ENCODE results near the gene C2CD2. TPM values are rescaled to one million over a fixed set of nuclear protein-coding genes. Genes with fewer than 3 reads are reported as not detected.
"Not testable (repeated sequence)": the region's sequence is repeated elsewhere in the genome, so short reads cannot be mapped to it uniquely, and the experiment has no call there.

C2CD2 gene
- total RNA-seq, 2 donors from 2014 or later, result 27.3 to 30.5 TPM

DNA sequence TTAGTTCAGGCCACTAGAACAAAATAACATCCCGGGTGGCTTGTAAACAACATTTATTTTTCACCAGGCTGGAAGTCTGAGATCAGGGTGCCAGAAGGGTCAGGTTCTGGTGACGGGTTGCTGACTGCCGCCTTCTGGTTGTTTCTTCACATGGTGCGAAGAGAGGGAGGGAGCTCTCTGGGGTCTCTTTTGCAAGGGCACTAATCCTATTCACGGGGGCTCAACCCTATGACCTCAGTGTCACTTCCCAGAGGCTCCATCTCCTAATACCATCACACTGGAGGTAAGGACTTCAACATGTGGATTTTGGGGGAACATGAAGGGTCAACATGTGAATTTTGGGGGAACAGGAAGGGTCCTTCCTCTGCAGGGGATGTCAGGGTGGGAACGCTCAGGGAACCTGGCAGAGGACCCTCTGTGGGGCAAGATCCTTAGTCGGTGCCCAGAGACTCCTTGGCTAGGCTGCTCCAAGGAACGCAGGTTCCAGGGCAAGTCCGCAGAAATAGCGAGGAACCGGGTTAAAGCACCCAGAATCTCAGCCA lies 8.7 kb upstream of the C2CD2 start:
- intact Hi-C loops (cut with DNase I), result no loop called here
- H3K36me3 ChIP-seq, result no peaks in the 10 kb centered on the region
- no peak for DNase-seq (ENCODE audit: low spot score)

DNA sequence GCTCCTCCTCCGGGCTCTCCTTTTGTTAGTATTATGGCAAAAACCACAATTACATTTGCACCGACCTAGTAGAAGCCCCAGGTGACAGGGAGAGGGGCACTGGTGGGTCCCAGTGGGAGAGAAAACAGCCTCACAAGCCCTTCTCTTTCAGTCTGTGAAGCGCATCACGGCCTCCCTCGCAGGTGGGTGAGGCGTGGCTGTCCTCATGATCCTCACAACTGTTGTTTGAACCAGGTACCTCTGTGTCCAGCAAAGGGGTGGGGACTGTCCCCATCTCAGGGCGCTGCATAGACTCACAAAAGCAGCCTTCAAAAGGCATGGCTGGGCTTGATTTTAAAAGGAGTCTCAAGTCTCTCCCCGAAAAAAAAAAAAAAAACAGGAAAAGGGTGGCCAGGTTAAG lies 7.9 kb upstream of the C2CD2 start:
- Histone ChIP-seq H3K27ac (no peak overlapping the region), H3K4me1 (replicated peaks) (peaks cover 27% of the 10 kb centered on the region), H3K9me3 (no peaks in the 10 kb centered on the region), H3K36me3 (no peaks in the 10 kb centered on the region), H3K4me3 (no peak overlapping the region), H3K27me3 (replicated peaks; ENCODE audit: insufficient read depth) (no peaks in the 10 kb centered on the region)
- TF ChIP-seq POLR2A (IDR thresholded peaks at IDR 0.05) (no peak), POLR2AphosphoS5 (IDR thresholded peaks at IDR 0.05) (no peak)
- TF ChIP-seq, protein P1, sequence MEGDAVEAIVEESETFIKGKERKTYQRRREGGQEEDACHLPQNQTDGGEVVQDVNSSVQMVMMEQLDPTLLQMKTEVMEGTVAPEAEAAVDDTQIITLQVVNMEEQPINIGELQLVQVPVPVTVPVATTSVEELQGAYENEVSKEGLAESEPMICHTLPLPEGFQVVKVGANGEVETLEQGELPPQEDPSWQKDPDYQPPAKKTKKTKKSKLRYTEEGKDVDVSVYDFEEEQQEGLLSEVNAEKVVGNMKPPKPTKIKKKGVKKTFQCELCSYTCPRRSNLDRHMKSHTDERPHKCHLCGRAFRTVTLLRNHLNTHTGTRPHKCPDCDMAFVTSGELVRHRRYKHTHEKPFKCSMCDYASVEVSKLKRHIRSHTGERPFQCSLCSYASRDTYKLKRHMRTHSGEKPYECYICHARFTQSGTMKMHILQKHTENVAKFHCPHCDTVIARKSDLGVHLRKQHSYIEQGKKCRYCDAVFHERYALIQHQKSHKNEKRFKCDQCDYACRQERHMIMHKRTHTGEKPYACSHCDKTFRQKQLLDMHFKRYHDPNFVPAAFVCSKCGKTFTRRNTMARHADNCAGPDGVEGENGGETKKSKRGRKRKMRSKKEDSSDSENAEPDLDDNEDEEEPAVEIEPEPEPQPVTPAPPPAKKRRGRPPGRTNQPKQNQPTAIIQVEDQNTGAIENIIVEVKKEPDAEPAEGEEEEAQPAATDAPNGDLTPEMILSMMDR (IDR thresholded peaks at IDR 0.05), result no peak
- WGBS, result 54% methylated on average over 8 of the region's 8 CpGs
- intact Hi-C loops (cut with DNase I), result no loop called here
- no peak for DNase-seq (ENCODE audit: low spot score)

More for the DNA sequence above, 8.7 kb upstream of the C2CD2 start:
- no peaks in the 10 kb centered on the region for H3K27me3 ChIP-seq (replicated peaks; ENCODE audit: insufficient read depth)
- TF ChIP-seq POLR2A (IDR thresholded peaks at IDR 0.05), result no peak
- TF ChIP-seq, protein P1 (IDR thresholded peaks at IDR 0.05), result no peak
- no peak for TF ChIP-seq POLR2AphosphoS5 (IDR thresholded peaks at IDR 0.05)
- no peak overlapping the region for H3K27ac ChIP-seq
- peaks cover 19% of the 10 kb centered on the region for H3K4me1 ChIP-seq (replicated peaks)
- H3K4me3 ChIP-seq, result no peak overlapping the region
- WGBS, result 89% methylated on average over 11 of the region's 11 CpGs
- H3K9me3 ChIP-seq, result no peaks in the 10 kb centered on the region

DNA sequence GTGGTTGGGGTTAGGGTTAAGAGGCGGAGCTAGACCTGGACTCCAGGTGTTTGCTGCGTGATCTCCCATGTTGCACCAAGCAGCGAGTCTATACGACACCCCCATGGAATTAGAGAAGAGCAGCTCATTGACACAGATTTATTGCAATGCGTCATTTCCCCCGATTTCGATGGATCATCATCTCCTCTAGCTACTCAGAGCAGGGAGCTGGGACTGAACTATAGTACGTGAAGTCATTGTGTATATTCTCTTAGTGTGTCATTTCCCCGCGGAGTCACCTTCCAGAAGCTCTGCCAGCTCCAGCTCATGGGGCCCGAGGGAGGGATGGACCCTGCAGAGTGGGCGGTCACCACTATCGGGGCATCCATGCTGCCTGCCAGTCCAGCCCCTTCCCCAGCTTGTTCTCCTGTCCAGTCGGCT lies 7.5 kb upstream of the C2CD2 start:
- TF ChIP-seq POLR2AphosphoS5 (IDR thresholded peaks at IDR 0.05) (no peak), POLR2A (IDR thresholded peaks at IDR 0.05) (no peak)
- TF ChIP-seq, protein P1 (IDR thresholded peaks at IDR 0.05), result no peak
- Histone ChIP-seq H3K9me3 (no peaks in the 10 kb centered on the region), H3K4me3 (no peak overlapping the region), H3K36me3 (no peaks in the 10 kb centered on the region), H3K27ac (no peak overlapping the region), H3K4me1 (replicated peaks) (peaks cover 29% of the 10 kb centered on the region), H3K27me3 (replicated peaks; ENCODE audit: insufficient read depth) (no peaks in the 10 kb centered on the region)
- intact Hi-C loops (cut with DNase I), result no loop called here
- no peak for DNase-seq (ENCODE audit: low spot score)
- WGBS, result 83% methylated on average over 14 of the region's 14 CpGs

DNA sequence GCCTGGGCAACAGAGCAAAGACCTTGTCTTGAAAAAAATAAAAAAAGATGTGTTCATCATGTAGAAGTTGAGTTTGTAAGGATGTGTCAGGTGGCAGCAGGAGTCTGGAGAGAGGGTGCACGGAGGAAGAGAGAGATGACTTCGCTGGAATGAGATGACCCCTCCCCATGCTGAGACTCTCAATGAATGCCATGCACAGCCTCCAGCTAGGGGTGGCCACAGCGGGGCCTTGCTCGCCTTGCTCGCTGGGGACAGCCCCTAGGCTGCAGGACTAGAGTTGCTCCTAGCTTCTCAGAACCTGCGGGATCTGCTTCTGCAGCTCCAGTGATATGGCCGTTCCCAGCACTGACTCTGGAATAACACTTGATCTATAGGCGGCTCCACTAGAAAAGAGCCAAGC lies 6.6 kb upstream of the C2CD2 start:
- TF ChIP-seq, protein P1 (IDR thresholded peaks at IDR 0.05), result no peak
- TF ChIP-seq POLR2A (IDR thresholded peaks at IDR 0.05) (no peak), POLR2AphosphoS5 (IDR thresholded peaks at IDR 0.05) (no peak)
- intact Hi-C loops (cut with DNase I), result no loop called here
- Histone ChIP-seq H3K4me3 (no peak overlapping the region), H3K9me3 (no peaks in the 10 kb centered on the region), H3K27me3 (replicated peaks; ENCODE audit: insufficient read depth) (no peaks in the 10 kb centered on the region), H3K27ac (no peak overlapping the region), H3K36me3 (no peaks in the 10 kb centered on the region), H3K4me1 (replicated peaks) (peaks cover 22% of the 10 kb centered on the region)
- 94% methylated on average over 8 of the region's 8 CpGs for WGBS
- DNase-seq (ENCODE audit: low spot score), result no peak

DNA sequence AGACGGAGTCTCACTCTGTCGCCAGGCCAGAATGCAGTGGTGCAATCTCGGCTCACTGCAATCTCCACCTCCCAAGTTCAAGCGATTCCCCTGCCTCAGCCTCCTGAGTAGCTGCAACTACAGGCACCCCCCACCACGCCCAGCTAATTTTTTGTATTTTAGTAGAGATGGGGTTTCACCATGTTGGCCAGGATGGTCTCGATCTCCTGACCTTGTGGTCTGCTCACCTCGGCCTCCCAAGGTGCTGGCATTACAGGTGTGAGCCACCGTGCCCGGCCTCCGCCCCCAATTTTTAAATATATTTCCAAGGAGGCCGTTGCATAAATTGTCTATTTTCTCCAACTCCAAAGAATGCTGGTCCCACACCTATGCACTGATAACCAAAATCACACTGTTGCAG lies 5.9 kb upstream of the C2CD2 start:
- H3K4me1 ChIP-seq (replicated peaks), result peaks cover 19% of the 10 kb centered on the region
- not testable (repeated sequence) for H3K4me3 ChIP-seq; H3K27ac ChIP-seq; H3K27me3 ChIP-seq (replicated peaks; ENCODE audit: insufficient read depth); H3K9me3 ChIP-seq; DNase-seq (ENCODE audit: low spot score); H3K36me3 ChIP-seq
- intact Hi-C loops (cut with DNase I), result loop anchor here (5.0 kb wide), 2 partner anchors 82 to 142 kb away; partner anchors contain the start of gene PRDM15
- 98% methylated on average over 11 of the region's 11 CpGs for WGBS

Measured in prostate gland (tissue), 2 donors.